GM10266 (cell line): Measurements from ENCODE around the gene GAP43.

Experiments
- DNase-seq: peaks from one replicate; pipeline ENCODE4 v3.0.0; 2012; ENCODE audit errors: extremely low spot score
- TF ChIP-seq, protein P1 (sequence below): IDR thresholded peaks from 2 replicates; pipeline ENCODE4 v1.5.1; 2012; ENCODE audit warnings: mild to moderate bottlenecking, low read depth; ENCODE audit not compliant: control insufficient read depth, insufficient read depth; ENCODE audit errors: missing control alignments

GAP43 gene

DNA sequence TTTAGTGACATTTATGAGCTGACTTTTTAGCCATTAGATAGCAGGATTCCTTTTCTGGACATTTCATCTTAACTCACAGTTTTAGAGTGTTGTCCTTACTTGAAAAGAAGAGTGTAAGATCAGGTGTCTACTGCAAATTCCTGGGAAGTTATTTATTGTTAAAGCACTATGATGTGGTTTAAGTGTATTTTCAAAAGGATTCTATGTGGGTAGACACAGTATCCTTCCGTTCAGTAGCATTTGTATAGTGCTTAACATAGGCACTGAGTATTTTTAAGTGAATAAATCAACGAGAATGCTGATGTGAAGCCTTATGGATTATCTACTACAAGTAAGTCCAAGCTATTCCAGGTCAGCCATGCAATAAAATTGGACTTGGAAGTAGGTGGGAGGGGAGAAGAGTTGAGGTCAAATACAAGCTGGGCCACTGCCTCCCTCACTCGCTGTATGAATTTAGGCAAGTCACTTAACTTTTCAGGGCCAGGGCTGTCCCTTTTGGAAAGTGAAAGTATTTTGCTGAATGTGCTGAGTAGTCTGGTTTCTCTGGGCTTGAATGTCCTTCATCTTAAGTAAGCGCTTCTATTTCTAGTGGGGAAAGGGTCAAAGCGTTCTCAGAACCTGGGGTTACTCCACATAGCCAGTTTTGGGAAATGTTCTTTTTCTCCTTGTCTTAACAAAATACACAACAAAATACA, 48.6 kb downstream of the GAP43 start:
- TF ChIP-seq, protein P1, sequence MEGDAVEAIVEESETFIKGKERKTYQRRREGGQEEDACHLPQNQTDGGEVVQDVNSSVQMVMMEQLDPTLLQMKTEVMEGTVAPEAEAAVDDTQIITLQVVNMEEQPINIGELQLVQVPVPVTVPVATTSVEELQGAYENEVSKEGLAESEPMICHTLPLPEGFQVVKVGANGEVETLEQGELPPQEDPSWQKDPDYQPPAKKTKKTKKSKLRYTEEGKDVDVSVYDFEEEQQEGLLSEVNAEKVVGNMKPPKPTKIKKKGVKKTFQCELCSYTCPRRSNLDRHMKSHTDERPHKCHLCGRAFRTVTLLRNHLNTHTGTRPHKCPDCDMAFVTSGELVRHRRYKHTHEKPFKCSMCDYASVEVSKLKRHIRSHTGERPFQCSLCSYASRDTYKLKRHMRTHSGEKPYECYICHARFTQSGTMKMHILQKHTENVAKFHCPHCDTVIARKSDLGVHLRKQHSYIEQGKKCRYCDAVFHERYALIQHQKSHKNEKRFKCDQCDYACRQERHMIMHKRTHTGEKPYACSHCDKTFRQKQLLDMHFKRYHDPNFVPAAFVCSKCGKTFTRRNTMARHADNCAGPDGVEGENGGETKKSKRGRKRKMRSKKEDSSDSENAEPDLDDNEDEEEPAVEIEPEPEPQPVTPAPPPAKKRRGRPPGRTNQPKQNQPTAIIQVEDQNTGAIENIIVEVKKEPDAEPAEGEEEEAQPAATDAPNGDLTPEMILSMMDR: no peak
- no peak for DNase-seq

DNA sequence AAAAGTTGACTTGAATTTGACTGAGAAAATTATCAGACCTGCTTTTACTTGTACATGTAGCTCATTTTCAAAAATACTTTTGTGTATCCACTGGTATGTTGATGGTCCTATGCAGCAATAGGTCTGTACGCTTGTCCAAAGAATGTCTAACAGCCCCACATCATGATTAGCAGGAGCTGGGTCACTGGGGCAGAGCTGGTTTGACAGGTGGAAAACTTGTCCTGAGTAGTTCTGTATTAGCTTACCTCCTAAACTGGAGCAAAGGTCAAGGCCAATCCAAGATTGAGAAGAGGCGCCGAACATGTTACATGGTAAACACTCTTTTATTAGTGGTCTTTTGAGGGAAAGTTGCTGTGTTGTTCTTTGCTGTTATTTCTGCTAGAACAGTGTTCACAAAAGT, 50.6 kb downstream of the GAP43 start:
- TF ChIP-seq, protein P1: no peak
- no peak for DNase-seq

DNA sequence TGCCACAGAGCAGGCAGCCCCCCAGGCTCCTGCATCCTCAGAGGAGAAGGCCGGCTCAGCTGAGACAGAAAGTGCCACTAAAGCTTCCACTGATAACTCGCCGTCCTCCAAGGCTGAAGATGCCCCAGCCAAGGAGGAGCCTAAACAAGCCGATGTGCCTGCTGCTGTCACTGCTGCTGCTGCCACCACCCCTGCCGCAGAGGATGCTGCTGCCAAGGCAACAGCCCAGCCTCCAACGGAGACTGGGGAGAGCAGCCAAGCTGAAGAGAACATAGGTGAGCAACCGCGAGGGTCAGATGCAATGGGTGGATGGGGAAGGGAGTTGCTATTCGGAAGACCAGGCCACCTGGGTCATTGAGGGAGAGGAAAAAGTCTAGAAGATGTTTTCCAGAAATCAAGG, 53.0 kb downstream of the GAP43 start:
- DNase-seq: no peak
- TF ChIP-seq, protein P1: no peak

DNA sequence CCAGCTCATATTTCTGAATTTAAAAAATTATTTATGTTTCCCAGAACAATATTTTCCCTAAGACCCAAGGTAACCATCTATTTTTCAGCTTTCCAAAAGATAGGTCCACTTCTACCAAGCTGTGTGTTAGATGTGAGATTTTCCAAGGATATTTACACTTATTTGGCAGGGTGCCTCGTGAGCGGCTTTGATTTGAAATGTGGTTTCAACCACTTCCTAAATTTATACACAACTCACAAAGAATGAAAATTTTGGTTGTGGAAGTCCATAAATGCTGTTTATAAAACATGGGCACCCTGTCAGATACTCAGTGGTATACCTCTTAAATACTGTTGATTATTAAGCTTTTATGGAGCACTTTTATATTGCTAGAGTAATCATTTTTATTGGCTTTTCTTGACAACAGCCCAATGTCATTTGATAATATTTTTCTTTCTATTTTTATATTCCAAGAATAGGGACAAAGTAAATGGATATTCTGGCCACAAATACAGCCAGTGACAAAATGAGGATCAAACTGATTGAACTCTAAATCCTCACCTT, 57.6 kb downstream of the GAP43 start:
- TF ChIP-seq, protein P1: no peak
- DNase-seq: no peak

DNA sequence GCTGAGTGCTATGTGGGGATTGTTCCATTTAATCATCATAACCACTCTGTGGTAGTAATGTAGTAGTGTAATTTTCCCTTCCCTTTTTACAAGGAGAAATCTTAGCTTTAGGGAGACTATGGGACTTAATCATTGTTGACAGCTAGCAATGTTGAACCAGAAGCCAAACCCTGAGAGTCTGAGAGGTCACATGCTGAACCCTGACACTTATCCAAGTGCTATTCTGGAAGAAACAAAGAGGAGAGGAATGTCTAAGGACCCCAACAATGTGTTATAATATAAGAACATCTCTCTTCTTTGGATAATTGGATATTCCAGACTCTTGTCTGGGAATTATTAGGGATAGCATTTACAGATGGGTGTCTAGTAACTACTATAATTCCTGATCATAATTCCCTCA, 58.4 kb downstream of the GAP43 start:
- no peak for DNase-seq
- TF ChIP-seq, protein P1: no peak

DNA sequence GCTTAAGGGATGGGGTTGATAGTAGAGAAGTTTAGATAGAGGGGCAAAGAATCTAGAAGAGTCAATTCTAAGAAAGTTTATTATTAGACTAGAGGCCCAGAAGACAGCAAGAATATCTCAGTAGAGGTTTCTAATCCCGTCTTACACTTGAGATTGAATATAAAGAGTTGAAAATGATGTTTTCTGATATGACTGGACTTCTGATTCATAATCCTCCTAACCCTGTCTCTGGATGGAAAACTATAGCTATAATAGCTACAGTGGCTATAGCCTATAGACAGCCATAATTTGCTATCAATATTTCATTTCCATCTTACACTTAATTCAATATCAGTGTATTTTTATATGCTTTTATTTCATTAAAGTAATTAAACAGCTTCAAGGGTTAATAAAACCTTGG, 60.0 kb downstream of the GAP43 start:
- TF ChIP-seq, protein P1: no peak

DNA sequence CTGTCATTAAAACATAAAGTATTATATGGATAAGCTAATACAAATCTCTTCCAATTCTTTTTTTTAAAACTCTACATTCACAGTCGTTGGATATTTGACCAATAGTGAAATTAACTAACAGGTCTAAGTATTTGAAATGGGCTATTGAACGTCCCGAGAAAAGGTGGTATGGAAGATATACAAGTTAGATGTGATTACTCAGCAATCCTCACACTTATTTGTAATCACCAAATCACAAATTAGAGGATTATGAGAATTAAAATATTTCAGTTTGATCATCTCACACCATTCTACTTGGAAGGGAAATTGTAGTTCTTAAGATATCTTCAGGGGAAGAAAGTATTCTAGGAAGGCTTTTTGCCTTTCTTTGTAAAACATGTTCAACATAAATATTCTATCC, 60.5 kb downstream of the GAP43 start:
- DNase-seq: no peak
- TF ChIP-seq, protein P1: no peak

More for the DNA sequence above, 60.0 kb downstream of the GAP43 start:
- DNase-seq: no peak
